ENCODE data around the gene EIF4A3. TPM values are rescaled to one million over a fixed set of nuclear protein-coding genes. Genes with fewer than 3 reads are reported as not detected.

EIF4A3 gene
- total and polyA plus RNA-seq, 9 of the 15 experiments (the other 6 are each of a cell fraction or from before 2014, with no cell fraction given) = 62.7 to 171 (median 127) TPM

GRCh38 chr17:80104321-80104955, 42.5 kb downstream of the EIF4A3 start:
- TF ChIP-seq NELFE (IDR thresholded peaks at IDR 0.05; ENCODE audit: insufficient read depth, insufficient read length) (no peak), ZNF778 (CRISPR knock-in tag; IDR thresholded peaks at IDR 0.05) (no peak), ZNF589 (CRISPR knock-in tag; IDR thresholded peaks at IDR 0.05; ENCODE audit: low read depth) (no peak), SOX6 (IDR thresholded peaks at IDR 0.05) (no peak), THRAP3 (IDR thresholded peaks at IDR 0.05; ENCODE audit: borderline replicate concordance) (no peak), HBP1 (CRISPR knock-in tag; IDR thresholded peaks at IDR 0.05) (no peak), HNRNPLL (IDR thresholded peaks at IDR 0.05; ENCODE audit: low read depth, low read length, poor library complexity, severe bottlenecking) (no peak), HNRNPH1 (optimal IDR thresholded peaks at IDR 0.05; ENCODE audit: low read depth, low read length) (no peak), KDM4B (IDR thresholded peaks at IDR 0.05; ENCODE audit: borderline replicate concordance in 2 of 2, low read depth in 1 of 2) (no peak), NR3C1 (CRISPR knock-in tag; IDR thresholded peaks at IDR 0.05) (no peak), FOSL1 (tag; conservative IDR thresholded peaks at IDR 0.05) (no peak), ZNF197 (CRISPR knock-in tag; IDR thresholded peaks at IDR 0.05; ENCODE audit: low read depth) (no peak)
- TF ChIP-seq, protein P1, sequence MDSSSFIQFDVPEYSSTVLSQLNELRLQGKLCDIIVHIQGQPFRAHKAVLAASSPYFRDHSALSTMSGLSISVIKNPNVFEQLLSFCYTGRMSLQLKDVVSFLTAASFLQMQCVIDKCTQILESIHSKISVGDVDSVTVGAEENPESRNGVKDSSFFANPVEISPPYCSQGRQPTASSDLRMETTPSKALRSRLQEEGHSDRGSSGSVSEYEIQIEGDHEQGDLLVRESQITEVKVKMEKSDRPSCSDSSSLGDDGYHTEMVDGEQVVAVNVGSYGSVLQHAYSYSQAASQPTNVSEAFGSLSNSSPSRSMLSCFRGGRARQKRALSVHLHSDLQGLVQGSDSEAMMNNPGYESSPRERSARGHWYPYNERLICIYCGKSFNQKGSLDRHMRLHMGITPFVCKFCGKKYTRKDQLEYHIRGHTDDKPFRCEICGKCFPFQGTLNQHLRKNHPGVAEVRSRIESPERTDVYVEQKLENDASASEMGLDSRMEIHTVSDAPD (CRISPR knock-in tag; IDR thresholded peaks at IDR 0.05) = no peak
- TF ChIP-seq, protein P2, sequence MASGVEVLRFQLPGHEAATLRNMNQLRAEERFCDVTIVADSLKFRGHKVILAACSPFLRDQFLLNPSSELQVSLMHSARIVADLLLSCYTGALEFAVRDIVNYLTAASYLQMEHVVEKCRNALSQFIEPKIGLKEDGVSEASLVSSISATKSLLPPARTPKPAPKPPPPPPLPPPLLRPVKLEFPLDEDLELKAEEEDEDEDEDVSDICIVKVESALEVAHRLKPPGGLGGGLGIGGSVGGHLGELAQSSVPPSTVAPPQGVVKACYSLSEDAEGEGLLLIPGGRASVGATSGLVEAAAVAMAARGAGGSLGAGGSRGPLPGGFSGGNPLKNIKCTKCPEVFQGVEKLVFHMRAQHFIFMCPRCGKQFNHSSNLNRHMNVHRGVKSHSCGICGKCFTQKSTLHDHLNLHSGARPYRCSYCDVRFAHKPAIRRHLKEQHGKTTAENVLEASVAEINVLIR (CRISPR knock-in tag; IDR thresholded peaks at IDR 0.05) = no peak
- no peak overlapping the region for H2AFZ ChIP-seq (ENCODE audit: low read depth, low read length)
- WGBS (ENCODE audit: insufficient coverage, low coverage, missing lambda C conversion rate) = 53% methylated on average over 13 of the region's 26 CpGs
- ATAC-seq (no peak), FAIRE-seq (no peak), DNase-seq (ENCODE audit: extremely low read depth in 1 of 4, low spot score in 3 of 4) (no peak)
- H3K27ac ChIP-seq (ENCODE audit: extremely low read depth, low read depth, low read length) = no peak overlapping the region
- no peaks in the 10 kb centered on the region for H3K9me1 ChIP-seq (ENCODE audit: control insufficient read depth, insufficient read depth, low read length)
- no peak overlapping the region for H3K4me3 ChIP-seq
- no peaks in the 10 kb centered on the region for H3K36me3 ChIP-seq (ENCODE audit: control insufficient read depth, insufficient read depth, low read length)
- H3K9me3 ChIP-seq (replicated peaks; ENCODE audit: control insufficient read depth, insufficient read depth, low read depth, low read length) = no peaks in the 10 kb centered on the region
- H4K20me1 ChIP-seq (replicated peaks; ENCODE audit: control insufficient read depth, insufficient read depth, low read length) = peaks cover 4% of the 10 kb centered on the region; the same call in 1 of the 2 replicates
- POLR2A ChIA-PET = interaction anchor here (0.7 kb wide), 1 partner anchor 8 kb away, joined by 3 read pairs; no protein-coding TSS in a partner anchor
- peaks cover 25 to 42% of the 10 kb centered on the region in 2 experiments; a peak in 4 of 5 replicates for H3K27me3 ChIP-seq (ENCODE audit: control insufficient read depth in 2 of 2, insufficient read depth in 2 of 2, low read length in 2 of 2)
- BruUV-seq (replicated peaks) = no TSS peak
- no peak overlapping the region for H3K4me2 ChIP-seq (ENCODE audit: insufficient read depth, low read length)
- H3K79me2 ChIP-seq (ENCODE audit: control insufficient read depth, insufficient read depth, low read length) = no peaks in the 10 kb centered on the region
- H3K9ac ChIP-seq (ENCODE audit: insufficient read depth in 1 of 2, low read depth in 2 of 2, low read length in 2 of 2) = peak overlapping the region in 1 of 2 experiments; percentile 37; a peak in 1 of 4 replicates
- intact Hi-C loops (cut with micrococcal nuclease) = loop anchor here (10.0 kb wide), 1 partner anchor 80 kb away; no protein-coding TSS in a partner anchor
- peaks cover 10 to 57% of the 10 kb centered on the region in 2 experiments; a peak in 4 of 5 replicates for H3K4me1 ChIP-seq (replicated peaks in 1 of 2; ENCODE audit: control insufficient read depth in 2 of 2, insufficient read depth in 2 of 2, low read length in 2 of 2)
- in situ Hi-C loops (cut with MboI) = no loop called here
- CTCF ChIA-PET (ENCODE audit: low intra/inter-chr PET ratio) = no interaction called here
